Activated CD4-positive, alpha-beta T cell treated with anti-CD3 and anti-CD28 coated beads, Interleukin-2, amount 10 ng/mL, durations not matched to agents 7 days and 5 days (primary cell): ENCODE data around the gene FGD6. TPM values are rescaled to one million over a fixed set of nuclear protein-coding genes. Genes with fewer than 3 reads are reported as not detected.

ENCODE experiments used
- CTCF ChIA-PET: fragments of 350-600 bp; sonication (Branson Sonifier 250); formaldehyde crosslinking; loops from one replicate; lab custom pipeline; 2021; ENCODE audit warnings: antibody characterized with exemption; lab: Charles Lee
- POLR2A ChIA-PET: fragments of 350-600 bp; sonication (Branson Sonifier 250); formaldehyde crosslinking; loops from one replicate; lab custom pipeline; 2021; ENCODE audit warnings: antibody characterized with exemption; lab: Charles Lee
- DNase-seq: peaks from one replicate; pipeline ENCODE4 v3.0.0-alpha.2; 2020
- H3K27ac Mint-ChIP-seq: one replicate; pipeline ENCODE4 v1.8.0; 2021; ENCODE audit warnings: mild to moderate bottlenecking, moderate library complexity, mixed read lengths
- H3K27me3 Mint-ChIP-seq: one replicate; pipeline ENCODE4 v1.8.0; 2021; ENCODE audit warnings: mixed read lengths
- H3K36me3 Mint-ChIP-seq: one replicate; pipeline ENCODE4 v1.8.0; 2021; ENCODE audit warnings: low read depth, mixed read lengths
- H3K4me1 Mint-ChIP-seq: one replicate; pipeline ENCODE4 v1.8.0; 2021; ENCODE audit warnings: mixed read lengths
- H3K4me3 Mint-ChIP-seq: one replicate; pipeline ENCODE4 v1.8.0; 2021; ENCODE audit warnings: mild to moderate bottlenecking, moderate library complexity, mixed read lengths
- H3K9me3 Mint-ChIP-seq: one replicate; pipeline ENCODE4 v1.8.0; 2021; ENCODE audit warnings: mixed read lengths
- total RNA-seq, 2 experiments: library from RNA; stranded (reverse); gene quantifications; one replicate each; pipeline ENCODE4 v1.2.3, GENCODE V29; 2021

Gene FGD6
- total RNA-seq, 2 experiments from 2014 or later: 0.56 to 0.69 TPM

GRCh38 chr12:95037906-95038305, 179.4 kb downstream of the FGD6 start:
- ChIA-PET POLR2A (no interaction called here), CTCF (interaction anchor here (0.6 kb wide), 2 partner anchors 10 to 536 kb away, joined by 3 read pairs; no protein-coding TSS in a partner anchor)
- Mint-ChIP-seq H3K4me1 (peaks cover 18% of the 10 kb centered on the region), H3K27ac (no peak overlapping the region), H3K27me3 (no peaks in the 10 kb centered on the region), H3K9me3 (no peaks in the 10 kb centered on the region), H3K36me3 (peaks cover 10% of the 10 kb centered on the region), H3K4me3 (no peak overlapping the region)
- no peak for DNase-seq

GRCh38 chr12:95034750-95035149, 182.5 kb downstream of the FGD6 start:
- ChIA-PET CTCF (no interaction called here), POLR2A (no interaction called here)
- Mint-ChIP-seq H3K9me3 (no peaks in the 10 kb centered on the region), H3K27me3 (no peaks in the 10 kb centered on the region), H3K4me3 (no peak overlapping the region), H3K4me1 (peaks cover 14% of the 10 kb centered on the region), H3K27ac (peak overlapping the region; percentile 57), H3K36me3 (peaks cover 14% of the 10 kb centered on the region)
- DNase-seq: no peak

Other genes starting within 250 kb of the FGD6 start
- 100 to 1,000 TPM; 172 to 219 TPM for gene NDUFA12, start 213.8 kb downstream of the FGD6 start, total RNA-seq
- gene NR2C1, start 143.8 kb downstream of the FGD6 start, total RNA-seq: 10 to 100 TPM; 31.6 to 49.7 TPM
- gene VEZT, start 340 bp upstream of the FGD6 start, total RNA-seq: 10 to 100 TPM; 33.3 to 41.7 TPM